IPS-NIHi7 (cell line): Measurements from ENCODE around the gene TSPAN4.

Experiments used
- DNase-seq: peaks from one replicate; pipeline ENCODE4 v3.0.0; 2012; ENCODE audit warnings: mixed read lengths; ENCODE audit errors: extremely low spot score

TSPAN4 gene

DNA sequence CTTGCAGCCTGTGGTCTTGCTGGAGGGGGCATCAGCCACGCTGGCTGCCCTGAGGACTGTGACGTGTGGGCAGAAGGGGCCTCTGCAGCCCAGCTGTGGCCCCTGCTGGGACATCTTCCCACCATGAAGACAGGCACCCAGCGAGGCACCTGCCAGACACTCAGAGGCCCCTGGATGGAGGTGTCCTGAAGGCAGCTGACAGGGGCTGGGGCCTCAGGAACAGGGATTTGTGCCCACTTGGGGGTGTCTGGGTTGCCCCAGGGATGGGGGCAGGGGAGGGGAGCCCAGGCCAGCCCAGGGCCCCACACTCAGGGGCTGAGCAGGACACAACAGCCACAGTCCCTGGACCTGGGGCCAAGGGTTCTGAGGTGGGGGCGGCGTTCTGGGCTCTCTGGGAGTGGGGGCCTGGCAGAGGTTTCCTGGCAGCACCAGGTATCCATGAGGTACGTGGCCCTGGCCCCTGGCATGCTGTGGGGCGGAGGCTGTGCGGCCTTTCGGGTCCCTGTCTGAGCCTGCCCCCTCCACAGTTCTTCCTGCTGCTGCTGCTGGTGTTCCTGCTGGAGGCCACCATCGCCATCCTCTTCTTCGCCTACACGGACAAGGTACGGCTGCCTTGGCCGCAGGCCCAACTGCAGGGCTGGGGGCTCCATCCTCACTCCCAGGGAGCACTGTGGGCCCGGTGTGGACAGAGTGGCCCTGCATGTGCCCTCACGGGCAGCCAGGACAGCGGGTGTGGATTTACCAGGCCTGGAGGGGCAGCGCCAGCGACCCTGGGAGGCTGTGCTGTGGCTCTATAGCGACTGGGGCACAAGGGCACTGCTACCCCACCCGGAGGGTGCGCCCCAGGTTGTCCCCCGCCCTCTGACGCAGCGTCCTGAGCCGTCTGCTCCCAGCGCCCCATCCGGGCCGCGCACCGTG is 21.5 kb downstream of the TSPAN4 start:
- DNase-seq = no peak

DNA sequence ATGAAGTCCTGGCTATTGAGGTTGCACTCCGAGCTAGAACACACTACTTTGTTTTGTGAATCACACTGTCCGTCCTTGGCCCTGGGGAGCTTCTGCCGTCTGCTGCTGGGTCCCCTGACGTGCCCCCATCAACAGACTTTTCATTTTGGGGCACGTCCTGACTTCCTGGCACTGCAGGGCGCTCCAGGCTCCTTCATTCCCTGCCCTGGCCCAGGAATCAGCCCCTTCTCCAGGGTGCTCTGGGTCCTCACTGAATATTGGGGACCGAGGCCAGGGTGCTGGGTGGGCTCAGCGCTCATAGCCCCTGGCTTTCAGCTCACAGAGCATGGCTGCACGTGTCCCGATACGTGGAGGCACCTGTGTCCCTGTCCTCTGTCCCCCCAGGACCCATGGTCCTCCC is 22.2 kb downstream of the TSPAN4 start:
- DNase-seq = no peak

DNA sequence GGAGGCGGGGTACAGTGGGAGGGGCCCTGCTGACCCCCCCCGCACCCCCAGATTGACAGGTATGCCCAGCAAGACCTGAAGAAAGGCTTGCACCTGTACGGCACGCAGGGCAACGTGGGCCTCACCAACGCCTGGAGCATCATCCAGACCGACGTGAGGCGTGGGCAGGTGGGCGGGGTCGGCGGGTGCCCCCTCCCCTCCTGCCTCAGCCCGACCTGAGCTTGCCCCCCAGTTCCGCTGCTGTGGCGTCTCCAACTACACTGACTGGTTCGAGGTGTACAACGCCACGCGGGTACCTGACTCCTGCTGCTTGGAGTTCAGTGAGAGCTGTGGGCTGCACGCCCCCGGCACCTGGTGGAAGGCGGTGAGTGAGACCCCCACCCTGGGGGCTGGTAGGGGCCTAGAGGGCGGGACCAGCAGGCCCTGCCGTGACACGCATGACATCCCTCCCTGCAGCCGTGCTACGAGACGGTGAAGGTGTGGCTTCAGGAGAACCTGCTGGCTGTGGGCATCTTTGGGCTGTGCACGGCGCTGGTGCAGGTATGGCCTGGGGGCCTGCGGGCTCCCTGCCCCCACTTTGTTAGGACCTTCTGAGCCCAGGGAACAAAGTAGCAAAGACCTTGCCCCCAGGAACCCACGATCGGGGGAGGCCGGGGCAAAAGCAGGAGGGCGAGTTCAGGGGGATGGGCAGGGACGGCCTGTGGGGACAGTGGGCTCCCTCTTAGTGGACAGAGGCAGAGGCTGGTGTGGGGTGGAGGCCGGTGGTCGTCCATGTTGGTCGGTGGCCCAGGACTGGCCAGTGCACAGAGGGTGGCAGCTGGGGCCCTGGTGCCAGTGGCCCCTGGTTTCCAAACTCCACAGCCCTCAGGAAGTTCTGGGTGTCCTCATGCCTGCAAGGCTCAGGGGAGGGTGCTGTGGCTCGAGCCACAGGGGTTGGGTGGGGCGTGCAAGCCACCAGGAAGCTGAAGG is 23.1 kb downstream of the TSPAN4 start:
- DNase-seq = no peak

DNA sequence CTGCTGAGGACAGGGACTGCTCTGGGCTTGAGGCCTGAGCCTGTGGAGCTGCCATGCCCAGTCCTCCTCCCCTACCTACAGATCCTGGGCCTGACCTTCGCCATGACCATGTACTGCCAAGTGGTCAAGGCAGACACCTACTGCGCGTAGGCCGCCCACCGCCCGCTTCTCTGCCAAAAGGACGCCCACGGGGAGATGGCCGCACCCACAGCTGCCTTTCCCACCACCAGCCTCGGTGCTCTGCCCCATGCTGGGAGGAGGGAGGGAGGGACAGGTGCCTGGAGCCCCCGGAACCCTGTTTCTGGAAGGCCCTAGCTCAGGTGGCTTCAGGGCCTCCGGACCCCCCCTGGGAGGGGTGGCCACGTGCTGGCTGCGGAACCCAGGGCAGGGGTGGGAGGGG is 23.8 kb downstream of the TSPAN4 start:
- DNase-seq = no peak

DNA sequence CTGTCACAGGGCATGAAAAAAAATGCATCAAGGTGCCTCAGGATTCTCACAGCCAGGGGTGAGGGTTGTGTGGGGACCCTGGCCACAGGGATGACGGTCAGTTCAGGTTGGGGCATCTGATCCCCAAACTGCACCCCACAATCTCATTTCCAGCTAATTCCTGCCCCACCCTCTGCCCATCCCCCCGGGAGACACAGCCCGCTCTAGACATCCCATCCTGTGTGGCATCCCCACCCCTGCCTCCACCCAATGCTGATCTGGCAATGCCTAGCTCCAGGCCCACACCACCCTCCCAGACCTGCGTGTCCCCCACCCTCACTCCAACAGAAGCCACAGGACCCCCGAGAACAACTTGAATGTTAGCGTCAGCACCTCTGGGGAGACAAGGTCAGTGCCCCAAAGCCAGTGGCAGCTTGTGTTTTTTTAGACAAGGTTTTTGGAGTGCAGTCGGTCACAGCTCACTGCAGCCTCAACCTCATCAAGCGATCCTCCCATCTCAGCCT is 25.3 kb downstream of the TSPAN4 start:
- DNase-seq = no peak

DNA sequence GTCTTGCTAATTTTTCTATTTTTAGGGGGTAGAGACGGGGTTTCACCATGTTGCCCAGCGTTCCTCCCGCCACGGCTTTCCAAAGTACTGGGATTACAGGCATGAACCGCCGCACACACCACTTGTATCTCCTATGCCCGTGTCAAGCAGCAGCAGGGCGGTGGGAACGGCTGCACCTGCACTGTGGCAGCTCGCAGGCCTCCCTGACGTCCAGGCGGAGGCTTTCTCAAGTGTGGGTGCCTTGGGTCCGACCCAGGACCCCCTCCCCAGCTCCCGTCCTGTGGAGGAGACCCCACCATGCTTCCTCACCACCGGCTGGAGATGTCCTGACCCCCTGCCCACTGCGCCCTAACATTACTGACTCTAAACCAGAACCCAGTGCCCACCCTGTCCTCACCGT is 25.7 kb downstream of the TSPAN4 start:
- DNase-seq = no peak

DNA sequence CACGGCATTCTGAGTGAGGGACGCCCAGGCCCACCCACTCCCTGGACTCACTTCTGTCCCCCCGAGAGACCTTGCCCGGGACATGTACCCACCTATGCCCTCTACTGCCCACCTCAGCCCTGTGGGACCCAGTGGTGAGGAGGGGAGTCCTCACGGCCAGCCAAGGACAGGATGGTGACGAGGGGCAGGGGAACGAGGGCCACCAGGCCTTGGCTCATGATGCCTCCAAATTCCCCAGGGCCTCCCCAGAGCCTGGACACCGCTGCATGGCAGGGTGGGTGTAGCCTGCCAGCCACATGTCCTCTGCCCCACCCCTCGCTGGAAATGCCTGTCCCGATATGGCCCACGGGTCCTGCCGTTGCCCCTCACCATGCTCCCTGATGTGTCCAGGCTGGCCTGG is 26.1 kb downstream of the TSPAN4 start:
- DNase-seq = no peak

DNA sequence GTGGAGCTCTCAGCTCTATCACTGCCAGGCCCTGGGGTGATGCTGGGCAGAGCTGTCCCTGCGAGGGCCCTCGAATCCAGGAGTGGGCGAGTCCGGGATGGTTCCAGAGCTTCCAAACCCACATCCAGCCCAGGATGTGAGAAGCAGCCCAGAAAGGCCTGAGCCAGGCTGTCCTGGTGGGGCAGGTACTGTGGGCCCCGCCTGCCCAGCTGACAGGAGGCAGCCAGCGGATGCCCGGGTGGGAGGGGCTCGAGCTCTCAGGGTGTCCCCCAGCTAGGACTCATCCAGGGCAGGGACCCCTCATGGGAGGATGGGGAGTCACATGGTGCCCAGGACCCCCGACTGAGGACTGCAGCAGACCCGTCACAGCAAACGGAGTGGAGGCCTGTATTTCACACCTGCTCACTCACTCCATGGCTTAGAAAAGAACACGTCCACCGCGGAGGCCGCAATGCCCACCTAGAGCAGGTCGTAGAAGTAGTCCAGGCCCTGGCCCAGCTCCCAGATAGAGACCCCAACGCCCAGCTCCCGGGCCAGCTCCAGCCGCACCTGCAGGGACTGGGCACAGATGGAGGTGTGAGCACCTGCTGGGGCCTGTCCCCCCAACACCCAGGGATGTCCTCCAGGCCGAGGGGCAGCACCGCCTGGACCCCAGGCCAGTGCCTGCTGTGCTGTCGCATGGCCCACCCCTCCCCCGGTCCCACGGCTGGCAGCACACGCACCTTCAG is 26.9 kb downstream of the TSPAN4 start:
- no peak for DNase-seq

DNA sequence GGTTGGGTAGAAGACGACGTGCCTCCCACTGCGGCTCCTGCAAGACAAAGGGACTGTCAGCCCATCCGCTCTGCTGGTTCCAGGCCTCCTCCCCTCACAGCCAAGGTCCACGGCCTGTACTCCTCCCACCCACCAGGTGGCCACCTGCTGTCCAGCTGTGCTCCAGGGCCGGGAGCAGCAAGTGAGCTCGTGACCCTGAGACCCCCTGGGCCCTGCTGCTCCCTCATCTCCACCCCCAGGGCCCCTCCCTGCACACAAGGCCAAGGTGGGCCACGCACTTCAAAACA is 27.4 kb downstream of the TSPAN4 start:
- peak; percentile 54 for DNase-seq

DNA sequence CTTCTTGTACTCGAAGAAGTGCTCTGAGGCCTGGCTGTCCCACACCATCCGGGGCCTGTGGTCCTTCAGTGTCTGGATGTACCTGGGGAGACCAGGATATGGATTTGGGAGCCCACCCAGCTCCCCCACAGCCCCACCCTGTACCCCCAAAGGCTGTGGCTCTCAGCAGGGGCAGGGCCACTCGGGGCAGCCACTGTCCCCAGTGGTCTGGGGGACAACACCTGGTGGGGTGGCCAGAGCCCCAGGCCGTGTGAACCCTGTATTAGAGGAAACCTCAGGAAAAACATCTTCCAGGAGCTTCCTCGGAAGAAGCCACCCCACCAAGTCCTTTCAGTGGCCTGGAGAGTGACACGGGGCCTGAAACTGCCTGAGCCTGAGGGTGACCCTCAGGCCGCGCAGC is 27.8 kb downstream of the TSPAN4 start:
- DNase-seq = no peak

DNA sequence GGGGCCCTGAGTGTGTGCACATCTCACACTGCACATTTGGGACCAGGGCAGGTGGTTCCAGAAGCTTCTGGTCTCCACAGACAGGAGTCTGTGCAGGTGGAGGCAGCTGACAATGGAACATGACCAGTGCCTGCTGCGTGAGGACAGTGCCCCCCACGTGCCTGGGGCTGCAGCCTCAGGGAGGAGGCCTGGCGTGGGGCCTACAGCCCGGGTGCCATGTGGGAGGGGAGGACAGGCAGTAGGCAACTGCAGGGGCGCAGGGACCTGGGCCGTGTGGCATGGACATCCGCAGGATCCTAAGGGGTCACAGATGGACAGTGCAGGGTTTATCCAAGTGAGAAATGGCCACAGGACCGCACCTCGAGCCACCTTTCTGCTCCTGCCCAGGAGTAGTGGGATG is 28.8 kb downstream of the TSPAN4 start:
- DNase-seq = no peak

DNA sequence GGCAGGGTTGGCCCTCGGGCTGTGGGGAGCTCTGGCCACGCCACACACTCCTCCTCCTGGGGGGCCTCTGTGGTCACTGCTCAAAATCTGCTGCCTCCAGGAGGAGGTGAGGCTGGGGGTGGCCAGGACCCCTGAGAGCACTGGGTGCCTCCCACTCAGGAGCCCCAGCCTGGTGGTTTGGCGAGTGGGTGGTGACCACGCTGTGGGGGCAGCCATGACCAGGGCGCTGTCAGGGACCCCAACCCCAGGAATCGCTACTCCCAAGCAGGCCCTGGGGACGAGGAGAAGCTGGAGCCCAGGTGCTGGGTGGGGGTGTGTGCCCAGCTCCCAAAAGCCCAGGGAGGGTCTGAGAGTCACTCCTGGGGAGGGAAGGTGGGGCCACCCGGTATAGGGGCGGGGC is 30.1 kb downstream of the TSPAN4 start:
- no peak for DNase-seq

DNA sequence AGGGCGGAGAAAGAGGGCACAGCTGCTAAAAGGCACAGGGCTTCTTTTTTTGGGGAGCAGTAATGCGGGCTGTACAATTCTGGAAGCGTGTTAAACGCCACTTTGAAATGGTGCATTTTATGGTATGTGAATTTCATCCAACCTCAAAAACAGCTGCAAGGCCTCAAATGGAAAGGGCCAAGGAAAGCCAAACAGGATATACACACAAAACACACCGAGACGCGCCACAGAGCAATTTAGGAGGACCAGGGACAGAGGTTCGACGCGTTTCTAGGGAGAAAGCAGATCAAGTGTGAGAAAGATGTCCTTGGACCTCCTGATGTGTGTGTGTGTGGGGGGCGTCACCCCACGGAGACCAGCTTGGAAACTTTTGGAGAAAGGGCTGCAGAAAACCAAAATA is 31.1 kb downstream of the TSPAN4 start:
- DNase-seq = no peak

DNA sequence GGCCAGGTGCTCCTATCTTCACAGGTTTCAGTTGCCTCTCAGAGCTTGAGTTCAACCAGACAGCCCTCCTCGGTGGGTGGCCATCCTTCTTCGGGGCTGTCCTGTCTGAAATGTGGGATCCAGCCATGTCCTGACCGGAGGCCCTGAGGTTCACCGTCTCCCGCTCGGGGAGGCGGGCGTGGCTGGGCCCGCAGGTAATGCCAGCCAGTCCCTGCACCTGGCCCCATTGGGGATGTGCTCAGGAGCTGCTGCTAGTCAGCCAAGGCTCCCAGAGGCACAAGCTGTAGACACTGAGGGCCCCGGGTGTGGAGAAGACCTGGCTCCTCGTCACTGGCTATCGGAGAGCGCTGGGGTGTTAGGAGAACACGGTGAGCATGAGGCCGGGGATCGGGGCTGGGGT is 32.6 kb downstream of the TSPAN4 start:
- DNase-seq = no peak

DNA sequence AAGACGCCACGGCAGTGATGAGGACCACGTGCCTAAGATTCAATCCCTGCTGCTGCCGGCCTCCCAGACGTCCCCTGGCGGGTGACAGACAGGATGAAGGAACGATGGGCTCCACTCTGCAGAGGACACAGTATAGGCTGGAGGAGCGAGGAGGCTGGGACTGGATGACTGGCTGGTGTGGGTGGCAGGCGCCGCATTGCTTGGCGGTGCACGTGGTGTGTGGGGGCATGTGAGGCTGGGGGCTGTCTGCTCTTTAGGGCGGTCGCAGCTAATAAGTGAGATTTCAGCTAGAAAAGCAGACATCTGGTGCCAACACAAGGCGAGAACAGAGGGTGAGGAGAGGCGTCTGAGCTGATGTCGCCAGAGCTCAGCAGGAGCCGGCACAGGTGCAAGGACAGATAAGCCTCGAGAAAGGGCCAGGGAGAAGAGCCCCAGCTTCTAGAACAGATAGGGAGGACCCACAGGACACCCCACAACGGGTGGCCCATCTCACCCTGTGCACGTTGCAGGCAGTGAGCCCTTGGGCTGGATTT is 33.2 kb downstream of the TSPAN4 start:
- no peak for DNase-seq

DNA sequence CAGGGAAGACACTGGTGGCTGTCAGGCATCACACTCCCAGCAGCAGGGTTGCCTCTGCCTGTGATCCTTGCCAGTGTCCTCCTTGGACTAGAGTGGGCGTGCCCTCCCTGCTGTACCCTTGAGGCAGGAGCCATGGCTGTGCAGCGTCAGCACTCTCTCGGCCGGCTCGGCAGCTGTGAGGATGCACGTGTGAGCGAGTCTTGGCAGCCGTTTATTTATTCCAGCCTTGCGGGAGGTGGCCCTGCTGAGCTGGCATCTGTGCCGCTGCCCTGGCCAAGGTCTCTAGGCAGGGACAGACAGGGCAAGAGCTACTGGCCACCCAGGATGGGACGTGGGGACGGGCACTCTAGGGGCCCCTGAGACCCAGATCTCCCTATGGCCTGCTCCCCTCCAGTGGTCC is 33.9 kb downstream of the TSPAN4 start:
- no peak for DNase-seq

DNA sequence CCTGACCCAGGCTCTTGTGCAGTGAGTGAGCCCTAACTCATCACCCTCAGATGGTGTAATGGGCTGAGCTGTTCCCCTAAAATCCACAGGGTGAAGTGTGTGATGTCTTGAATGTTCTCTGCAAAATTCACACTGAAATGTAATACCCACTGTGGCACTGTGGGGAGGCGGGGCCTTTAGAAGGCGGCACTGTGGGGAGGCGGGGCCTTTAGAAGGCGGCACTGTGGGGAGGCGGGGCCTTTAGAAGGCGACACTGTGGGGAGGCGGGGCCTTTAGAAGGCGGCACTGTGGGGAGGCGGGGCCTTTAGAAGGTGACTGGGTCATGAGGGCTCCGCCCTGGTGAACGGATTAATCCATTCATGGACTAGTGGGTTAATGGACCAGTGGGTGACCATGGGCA is 34.9 kb downstream of the TSPAN4 start:
- peak; percentile 57 for DNase-seq

DNA sequence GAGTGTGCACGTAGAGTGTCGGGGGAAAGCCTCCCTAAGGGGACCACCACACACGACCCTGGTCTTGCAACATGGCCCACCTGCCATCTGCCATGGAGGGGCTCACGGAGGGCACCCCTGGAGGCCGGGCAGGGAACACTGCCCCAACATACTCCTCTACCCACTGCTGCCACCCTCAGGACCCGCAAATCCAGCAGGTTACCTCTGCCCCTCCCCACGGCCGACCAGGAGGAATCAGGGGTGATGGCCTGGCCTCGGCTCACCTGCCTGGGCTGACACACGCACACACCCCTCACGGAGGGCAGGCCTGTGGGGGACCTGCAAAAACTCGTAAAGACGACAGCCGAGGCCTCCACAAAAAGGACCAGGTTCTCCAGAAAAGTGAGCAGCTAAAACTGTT is 37.8 kb downstream of the TSPAN4 start:
- no peak for DNase-seq

DNA sequence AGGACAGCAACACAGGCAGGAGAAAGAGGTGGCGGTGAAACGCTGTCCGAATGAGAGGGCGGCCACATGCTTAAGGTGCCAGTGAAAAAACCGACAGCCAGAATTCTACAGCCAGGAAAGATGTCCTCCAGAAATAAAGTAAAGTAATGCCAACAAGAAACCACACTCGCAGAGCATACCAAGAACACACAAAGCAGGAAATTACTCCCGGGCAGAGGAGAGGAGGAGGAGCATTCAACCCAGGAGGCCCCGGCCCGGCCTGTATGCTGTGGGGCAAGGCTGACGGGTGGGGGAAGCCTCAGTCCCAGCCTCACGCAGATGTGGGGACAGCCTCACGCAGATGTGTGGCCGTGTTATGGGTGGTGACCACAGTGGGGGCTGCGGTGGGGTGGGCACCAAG is 39.9 kb downstream of the TSPAN4 start:
- DNase-seq = no peak

DNA sequence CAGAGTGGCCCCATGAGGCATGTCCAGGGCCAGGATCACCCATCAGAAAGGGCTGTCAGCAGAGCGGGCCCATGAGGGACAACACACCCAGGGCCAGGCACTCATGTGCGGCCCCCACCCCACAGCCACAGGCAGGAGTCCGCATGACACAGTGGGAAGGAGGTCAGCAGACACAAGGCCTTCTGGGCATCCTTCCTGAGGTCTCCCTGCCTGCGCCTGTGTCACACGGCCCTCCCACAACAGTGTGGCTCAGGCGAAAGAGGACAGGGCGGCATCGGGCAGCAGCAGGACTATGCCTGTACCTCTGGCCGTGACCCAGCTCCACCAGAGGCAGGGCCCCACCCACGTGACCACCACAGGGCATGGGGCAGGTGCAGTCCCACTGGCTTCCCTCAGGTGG is 40.9 kb downstream of the TSPAN4 start:
- no peak for DNase-seq

DNA sequence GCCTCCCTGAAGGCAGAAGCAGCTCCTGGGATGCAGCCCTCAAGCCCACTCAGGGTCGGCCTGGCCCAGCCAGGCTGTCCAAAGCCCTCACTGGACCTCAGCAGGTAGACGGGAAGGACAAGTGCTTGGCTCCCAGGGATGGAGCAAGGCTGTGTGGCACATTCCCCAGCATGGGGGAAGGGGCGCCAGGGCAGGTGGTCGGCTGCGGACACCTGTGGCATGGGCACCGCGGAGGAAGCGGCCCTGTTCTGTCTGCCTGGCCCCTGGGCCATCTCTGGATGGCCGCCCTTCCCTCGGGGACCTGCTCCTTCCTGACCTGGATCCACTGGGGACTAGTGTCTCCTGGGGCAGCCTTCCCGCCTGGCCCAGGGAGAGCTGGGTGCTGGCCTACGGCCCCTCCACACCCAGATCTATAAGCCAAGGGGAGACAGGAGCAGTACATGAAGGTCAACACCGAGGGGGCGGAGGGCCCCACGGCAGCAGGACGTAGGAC is 42.0 kb downstream of the TSPAN4 start:
- no peak for DNase-seq

DNA sequence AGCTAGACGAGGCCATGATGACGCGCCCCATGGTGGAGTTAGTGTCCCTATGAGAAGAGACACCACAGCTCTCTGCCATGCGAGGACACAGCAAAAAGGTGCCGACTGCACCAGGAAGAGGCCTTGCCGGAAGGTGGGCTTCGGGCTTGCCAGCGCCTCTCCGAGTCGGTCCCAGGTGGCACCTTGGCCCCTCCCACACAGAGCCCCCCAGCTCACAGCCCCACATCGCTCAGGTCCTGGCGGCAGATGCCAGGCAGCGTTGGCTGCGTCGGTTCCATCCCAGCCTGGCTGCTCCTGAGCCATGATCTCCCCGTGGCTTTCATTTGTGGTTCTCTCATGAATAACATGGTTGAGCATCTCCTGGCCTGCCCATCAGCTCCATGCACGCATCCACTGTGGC is 43.9 kb downstream of the TSPAN4 start:
- no peak for DNase-seq
